AG09319 (cell line): ENCODE results near the gene LAMTOR1.

Source experiments
- DNase-seq: peaks from one replicate; pipeline ENCODE4 v3.0.0-alpha.2; 2010; ENCODE audit warnings: low read depth; ENCODE audit errors: extremely low read depth
- CTCF ChIP-seq: IDR thresholded peaks from 2 replicates; pipeline ENCODE4 v1.5.1; 2011; ENCODE audit warnings: low read depth, mild to moderate bottlenecking, inconsistent platforms, low read length, moderate library complexity

The LAMTOR1 gene

DNA sequence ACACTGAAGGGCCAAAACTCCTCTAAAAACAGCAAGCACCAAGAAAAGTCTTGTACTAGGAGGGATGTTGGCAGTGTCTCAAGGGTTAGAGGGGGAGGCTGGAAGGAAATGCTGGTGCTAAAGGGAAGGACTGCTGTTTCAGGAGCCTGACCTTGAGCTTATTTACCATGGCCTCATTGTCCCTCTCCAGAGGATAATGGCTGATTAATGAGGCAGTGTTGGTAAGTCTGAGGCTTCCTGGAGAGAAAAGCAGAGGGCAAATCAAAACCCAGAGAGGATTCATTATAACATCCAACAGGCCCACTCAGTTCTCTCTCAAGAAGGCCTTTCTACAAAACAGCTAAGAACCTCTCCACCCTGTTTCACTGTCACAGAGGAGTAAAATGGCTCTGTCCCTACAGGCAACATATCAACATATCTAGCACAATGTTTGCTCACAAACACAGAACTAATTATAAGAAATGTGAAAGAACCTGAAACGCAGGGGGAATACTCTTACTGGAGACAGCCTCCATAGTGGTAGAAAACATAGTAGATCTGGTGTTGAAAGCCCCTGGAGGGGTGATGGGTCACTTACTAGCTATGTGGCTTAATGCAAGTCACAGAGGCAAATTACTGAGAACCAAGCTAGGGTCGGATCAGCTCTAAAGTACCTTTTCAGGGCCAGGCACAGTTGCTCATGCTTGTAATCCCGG is 54.2 kb downstream of the LAMTOR1 start:
- no peak for TF ChIP-seq CTCF
- no peak for DNase-seq
